ENCODE data around the gene SUMO4.

GRCh38 chr6:149421132-149421531, 21.1 kb downstream of the SUMO4 start:
- TF ChIP-seq POLR2A (IDR thresholded peaks at IDR 0.05) (no peak), CTCF (IDR thresholded peaks at IDR 0.05) (no peak)
